Measurements from ENCODE around the gene PATL1.

DNA sequence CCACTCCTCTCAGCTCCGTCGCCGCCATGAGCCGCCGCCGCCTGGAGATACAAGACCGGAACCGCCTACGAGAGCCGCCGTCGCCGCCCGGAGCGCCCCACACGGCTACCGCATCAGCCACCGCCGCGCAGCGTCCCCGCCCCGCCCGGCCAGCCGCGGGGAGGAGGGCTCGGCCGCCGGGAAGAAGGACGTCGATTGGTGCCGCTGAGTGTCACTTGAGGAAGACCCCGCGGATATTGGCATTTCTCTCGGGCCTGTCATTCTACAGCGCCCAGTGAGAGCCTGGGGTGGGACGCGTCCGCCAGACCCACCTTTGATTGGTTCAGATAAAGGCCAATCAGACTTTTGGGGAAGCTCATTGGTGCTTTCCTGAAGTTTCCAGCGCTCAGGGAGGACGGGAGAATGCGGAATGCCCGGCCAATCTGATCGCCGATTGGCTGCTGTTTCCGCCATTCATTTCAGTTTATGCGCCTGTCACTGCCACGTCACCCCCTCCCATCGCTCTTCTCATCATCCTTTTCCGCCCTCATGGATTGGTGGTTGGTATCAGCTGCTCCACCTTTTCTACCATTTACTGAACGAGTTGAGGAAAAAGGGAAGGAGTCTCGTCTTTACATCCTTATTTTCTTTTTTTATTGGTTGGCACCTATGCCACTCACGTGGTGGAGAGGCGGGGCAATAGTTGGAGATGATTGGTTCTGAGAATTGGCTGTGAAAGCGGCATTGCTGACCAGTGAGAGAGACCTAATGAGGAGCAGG is 53.0 kb downstream of the PATL1 start, which contains the start of gene OSBP:
- TF ChIP-seq, protein P1, sequence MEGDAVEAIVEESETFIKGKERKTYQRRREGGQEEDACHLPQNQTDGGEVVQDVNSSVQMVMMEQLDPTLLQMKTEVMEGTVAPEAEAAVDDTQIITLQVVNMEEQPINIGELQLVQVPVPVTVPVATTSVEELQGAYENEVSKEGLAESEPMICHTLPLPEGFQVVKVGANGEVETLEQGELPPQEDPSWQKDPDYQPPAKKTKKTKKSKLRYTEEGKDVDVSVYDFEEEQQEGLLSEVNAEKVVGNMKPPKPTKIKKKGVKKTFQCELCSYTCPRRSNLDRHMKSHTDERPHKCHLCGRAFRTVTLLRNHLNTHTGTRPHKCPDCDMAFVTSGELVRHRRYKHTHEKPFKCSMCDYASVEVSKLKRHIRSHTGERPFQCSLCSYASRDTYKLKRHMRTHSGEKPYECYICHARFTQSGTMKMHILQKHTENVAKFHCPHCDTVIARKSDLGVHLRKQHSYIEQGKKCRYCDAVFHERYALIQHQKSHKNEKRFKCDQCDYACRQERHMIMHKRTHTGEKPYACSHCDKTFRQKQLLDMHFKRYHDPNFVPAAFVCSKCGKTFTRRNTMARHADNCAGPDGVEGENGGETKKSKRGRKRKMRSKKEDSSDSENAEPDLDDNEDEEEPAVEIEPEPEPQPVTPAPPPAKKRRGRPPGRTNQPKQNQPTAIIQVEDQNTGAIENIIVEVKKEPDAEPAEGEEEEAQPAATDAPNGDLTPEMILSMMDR (IDR thresholded peaks at IDR 0.05; ENCODE audit: low read depth, low read length), result no peak
- TF ChIP-seq POLR2A (IDR thresholded peaks at IDR 0.05; ENCODE audit: extremely low read depth, insufficient read length), result peak; percentile 74
- peak; percentile 46; the same call in 1 of the 2 replicates for TF ChIP-seq MYC (IDR thresholded peaks at IDR 0.05; ENCODE audit: low read depth, low read length)
